ENCODE results near the gene CFAP47.

DNA sequence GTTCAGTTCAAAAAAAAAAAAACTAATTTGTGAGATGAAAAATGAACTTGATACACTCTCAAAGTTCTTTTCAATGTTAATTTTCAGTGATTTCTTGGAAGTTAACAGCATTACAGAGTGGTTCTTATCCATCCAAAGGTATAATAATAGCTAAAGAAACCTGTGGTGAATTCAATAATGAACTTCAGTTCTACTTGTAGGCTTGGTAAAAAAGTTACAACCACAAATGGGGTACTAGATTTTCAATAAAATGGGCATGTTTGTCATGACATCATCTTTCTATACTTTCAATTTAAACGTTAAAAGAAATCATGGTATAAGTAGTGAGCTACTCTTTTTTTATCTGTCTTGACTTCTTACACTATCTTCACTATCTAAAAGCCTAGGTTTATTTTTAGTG lies 424.8 kb downstream of the CFAP47 start:
- TF ChIP-seq RAD21 (conservative IDR thresholded peaks at IDR 0.05 in 1 of 2, IDR thresholded peaks at IDR 0.05 in 1 of 2) (no peak), CBX2 (IDR thresholded peaks at IDR 0.05; ENCODE audit: borderline replicate concordance, low read depth) (no peak), POLR2A (IDR thresholded peaks at IDR 0.05; ENCODE audit: low read length) (no peak), RNF2 (IDR thresholded peaks at IDR 0.05; ENCODE audit: borderline replicate concordance, low read depth) (no peak), ESRRA (IDR thresholded peaks at IDR 0.05; ENCODE audit: borderline replicate concordance, low read length) (no peak)
- TF ChIP-seq, protein P1, sequence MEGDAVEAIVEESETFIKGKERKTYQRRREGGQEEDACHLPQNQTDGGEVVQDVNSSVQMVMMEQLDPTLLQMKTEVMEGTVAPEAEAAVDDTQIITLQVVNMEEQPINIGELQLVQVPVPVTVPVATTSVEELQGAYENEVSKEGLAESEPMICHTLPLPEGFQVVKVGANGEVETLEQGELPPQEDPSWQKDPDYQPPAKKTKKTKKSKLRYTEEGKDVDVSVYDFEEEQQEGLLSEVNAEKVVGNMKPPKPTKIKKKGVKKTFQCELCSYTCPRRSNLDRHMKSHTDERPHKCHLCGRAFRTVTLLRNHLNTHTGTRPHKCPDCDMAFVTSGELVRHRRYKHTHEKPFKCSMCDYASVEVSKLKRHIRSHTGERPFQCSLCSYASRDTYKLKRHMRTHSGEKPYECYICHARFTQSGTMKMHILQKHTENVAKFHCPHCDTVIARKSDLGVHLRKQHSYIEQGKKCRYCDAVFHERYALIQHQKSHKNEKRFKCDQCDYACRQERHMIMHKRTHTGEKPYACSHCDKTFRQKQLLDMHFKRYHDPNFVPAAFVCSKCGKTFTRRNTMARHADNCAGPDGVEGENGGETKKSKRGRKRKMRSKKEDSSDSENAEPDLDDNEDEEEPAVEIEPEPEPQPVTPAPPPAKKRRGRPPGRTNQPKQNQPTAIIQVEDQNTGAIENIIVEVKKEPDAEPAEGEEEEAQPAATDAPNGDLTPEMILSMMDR (IDR thresholded peaks at IDR 0.05): no peak
- TF ChIP-seq, protein P2, sequence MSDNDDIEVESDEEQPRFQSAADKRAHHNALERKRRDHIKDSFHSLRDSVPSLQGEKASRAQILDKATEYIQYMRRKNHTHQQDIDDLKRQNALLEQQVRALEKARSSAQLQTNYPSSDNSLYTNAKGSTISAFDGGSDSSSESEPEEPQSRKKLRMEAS (IDR thresholded peaks at IDR 0.05): no peak
